HG03103 (cell line): ENCODE measurements around the gene SOX6.

Experiments used
- ATAC-seq: cut with Tn5 transposase; IDR thresholded peaks from one replicate; pipeline ENCODE4 v1.9.1; 2021; ENCODE audit warnings: low read depth; ENCODE audit not compliant: unreplicated experiment

SOX6 gene

DNA sequence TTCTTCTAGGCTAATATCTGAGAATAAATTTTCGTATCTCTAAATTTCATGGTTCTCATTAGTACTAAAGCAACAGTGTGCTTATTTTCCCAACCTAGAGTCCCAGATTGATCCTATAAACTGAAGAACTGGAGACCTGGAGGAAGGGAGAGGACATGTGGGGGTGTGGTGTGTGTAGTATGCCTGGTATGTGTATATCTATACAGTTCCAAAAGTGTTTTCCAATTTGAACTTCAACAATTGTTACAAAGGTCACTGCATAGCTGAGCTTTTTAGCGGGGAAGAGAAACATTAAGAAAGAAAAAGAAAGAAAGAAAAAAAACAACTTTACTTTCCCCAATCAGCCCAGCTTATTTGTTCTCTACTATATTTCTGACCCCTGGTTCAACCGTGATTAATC is 152.1 kb downstream of the SOX6 start:
- ATAC-seq = no peak

DNA sequence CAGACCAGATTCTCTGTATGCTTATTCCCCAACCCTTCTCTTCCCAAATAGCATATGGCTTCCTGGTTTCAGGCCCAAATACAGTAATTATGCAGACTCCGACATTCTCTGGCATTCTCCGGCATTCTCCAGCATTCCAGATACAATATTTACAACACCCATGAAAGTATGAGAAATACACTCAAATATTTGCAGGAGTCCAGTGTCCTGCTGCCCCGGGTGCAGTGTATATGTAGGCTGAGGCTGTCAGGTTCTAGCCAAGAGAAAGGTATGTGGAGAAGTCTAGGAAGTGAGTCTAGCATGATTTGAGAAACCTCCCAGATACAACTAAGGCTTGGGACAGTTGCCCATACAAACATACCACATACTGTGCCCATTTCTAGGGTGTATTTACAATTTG is 160.7 kb downstream of the SOX6 start:
- ATAC-seq = no peak

DNA sequence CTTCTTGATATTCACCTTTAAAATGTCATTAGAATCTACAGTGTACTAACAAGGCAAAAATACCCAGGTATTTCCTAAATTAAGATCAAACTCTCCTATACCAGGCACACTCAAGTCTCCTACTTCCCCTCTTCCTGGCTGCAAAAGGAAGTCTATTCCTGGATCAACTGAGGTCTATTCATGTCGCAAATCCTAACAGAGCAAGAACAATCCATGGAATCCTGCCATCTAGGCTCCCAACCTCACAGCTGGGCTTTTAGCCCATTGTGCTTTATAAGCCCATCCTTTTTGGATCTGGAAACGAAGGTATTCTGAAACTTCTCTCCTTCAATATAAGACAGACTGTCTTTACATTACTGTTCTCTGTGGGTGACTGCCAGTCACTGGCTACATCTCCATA is 161.8 kb downstream of the SOX6 start:
- ATAC-seq = no peak

DNA sequence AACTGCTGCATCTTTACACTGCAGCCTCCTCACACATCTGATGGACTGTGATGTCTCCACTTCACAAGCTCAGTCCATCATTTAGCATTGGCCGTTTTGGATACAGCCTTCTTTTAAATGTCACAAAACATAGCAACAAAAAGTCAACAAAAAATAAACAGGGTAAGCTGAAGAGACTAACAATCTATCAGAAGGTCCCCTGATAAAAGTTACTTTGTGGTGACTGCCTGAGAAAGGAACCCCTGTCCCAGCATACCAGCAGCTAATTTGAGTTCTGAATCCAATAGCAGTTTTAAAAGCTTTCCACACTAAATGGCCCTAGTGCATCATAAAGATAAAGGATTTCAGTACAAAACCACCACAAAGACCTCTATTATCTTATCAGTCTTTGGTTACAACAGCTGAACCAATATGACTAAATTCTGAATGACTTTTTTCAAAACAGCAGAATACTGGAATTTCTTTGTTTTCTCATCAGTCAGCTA is 162.4 kb downstream of the SOX6 start:
- no peak for ATAC-seq

DNA sequence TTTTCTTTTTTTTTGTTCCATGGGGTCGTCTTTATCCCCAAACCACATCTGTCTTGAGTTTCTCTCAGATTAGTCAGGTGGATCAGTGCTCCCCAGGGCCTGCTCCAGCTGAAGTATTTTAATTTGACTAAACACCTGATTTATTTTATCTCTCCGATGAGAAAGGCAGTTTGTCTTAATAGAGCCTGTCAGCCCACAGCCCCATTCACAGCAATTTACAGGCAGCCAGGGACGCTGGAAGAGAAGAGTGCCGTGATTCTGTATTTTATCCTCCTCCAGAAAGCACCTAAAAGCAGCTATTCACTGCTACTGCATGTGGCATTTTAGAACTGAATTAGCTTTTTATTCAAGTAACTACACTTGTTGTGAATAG is 164.5 kb downstream of the SOX6 start:
- no peak for ATAC-seq

DNA sequence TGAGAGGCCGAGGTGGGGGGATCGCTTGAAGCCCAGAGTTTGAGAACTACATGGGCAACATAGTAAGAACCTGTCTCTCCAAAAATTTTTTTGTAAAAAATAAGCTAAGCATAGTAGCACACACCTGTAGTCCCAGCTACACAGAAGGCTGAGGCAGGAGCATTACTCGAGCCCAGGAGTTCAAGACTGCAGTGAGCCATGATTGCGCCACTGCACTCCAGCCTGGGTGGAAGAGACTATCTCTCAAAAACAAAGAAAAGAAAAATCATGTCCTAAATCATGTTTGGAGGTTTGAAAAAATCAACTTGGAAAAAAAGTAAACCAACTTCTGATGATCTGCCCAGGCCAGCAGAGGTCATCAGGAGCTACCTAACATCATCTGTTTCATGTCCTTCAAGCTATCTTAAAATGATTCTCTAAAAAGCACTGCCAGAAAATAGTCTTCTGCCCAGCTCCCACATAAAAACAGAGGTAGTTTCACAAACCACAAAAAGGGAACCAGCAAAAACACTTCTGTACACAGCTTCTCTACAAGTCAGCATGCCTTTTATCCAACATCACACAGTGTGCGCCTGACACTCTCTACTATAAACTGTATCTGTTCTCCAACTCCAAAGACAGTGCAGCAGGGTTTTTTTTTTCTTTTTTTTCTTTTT is 165.0 kb downstream of the SOX6 start:
- no peak for ATAC-seq

DNA sequence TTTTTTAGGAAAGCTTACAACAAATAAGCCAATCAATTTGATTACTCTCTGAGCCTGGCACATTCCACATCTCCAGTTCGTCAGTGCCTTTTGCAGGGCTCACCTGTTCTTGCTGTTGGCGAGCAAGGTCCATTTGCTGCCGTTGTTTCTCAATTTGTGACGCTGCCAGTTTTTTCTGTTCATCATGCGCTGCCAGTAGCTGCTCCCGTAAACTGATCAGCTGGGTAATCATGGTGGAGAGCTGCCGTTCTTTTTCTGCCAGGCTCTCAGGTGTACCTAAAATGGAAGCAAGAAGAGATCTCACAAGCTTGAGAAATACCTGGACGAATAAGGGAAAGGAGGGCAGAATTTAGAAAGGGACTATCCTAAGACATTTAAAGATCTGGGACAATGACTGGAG is 169.7 kb downstream of the SOX6 start:
- ATAC-seq = no peak

DNA sequence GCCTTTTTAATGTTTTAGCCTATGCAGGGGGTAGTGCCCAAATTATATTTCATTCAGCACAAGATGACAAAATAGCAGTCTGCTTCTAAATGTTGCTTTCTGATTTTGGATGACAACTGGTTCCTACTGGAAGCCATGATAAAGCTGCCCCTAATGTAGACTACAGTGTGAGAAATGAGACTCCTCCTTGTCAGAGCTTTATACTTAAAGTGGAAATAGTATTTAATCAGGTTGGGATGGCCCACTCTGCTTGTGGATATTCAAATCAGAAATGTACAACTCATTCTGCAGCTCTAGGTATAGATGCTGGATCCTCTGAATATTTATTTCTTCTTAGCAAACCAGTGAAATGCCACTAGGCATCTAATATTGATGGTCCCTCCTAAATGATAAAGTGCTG is 171.3 kb downstream of the SOX6 start:
- no peak for ATAC-seq

DNA sequence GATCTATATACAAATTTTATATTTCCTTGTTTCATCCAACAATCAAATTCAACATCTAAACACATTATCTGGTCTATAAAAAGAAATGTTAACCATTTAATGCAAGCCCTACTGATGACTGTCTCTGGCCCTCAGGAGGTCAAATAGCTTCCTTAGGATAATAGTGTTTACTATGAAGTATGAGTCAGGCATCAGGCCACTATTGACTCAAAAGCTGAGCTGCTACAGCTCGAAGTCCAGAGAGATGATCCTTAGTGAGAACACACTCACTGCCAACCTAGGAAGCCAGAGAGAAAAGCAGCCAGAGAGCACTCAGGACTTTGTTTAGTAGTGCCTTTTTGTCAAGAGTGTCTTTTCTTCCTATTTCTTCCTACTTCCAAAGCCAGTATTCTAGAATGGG is 171.8 kb downstream of the SOX6 start:
- ATAC-seq = no peak

DNA sequence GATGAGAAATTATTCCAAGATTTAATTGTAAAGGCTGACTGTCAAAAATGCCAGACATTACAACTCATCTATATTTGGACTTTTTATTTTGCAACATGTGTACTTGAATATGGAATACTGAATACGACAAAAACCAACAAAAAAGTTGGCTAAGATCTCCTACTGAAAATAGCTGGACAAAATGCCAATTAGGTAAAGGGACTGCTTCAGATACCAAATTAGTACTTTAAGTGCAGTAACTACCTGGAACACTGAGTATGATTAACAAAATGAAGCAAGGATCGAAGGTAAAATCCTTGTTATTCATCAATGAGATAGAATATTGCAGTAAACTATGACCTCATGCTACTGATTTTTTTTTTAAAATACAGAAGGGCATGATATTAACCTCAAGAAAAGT is 173.8 kb downstream of the SOX6 start:
- no peak for ATAC-seq

DNA sequence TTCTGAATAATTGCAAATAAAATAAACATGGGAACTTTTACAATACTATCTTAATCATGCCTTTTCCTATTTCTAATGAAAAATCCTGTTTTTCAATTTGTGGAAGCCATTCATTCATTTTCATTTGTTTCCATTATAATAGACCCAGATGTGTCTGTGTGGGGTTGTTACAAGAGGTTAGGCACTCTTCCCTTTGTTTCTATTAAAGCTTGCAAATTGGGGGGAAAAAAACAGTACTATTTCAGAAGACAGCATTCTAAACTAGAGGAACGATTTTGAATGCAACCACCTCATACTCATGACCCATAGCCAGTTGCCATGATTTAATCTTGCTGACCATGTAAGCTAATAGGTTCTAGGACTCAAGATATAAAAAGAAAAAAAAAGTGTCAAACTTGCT is 175.5 kb downstream of the SOX6 start:
- no peak for ATAC-seq

DNA sequence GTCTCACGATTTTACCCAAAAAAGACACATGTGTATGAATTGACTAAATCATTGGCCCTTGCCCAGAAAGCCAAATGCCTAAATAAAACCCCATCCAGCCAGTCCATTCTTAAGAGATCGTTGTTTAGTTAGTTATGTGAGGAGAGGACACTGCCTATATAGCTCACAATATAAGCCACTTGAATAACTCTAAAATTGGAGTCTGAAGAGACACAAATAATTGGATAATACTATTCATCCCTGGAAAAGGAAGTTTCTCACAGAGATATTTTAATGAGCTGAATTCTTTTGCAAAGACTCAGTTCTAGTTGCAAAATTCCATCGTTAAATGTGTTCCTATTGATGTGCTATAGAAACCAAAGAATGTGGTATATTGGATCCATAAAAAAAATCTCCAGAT is 176.7 kb downstream of the SOX6 start:
- no peak for ATAC-seq

DNA sequence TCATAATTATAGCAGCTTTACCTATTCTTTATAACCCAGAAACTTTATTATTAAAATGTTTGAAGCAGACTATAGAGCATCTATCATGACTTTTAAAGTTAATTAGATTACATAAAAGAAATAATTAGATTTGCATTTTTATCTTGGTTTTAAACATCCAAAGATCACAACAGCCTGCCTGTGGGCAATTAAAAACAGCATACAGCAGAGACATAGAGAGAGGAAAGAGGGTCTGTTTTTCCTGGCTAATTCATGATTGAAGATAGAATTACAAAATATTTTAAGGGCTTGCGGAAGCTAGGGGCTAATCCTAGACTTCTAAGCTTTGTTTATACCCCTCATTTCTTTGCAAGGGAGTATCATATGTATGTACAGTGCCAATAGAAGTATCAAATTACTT is 178.1 kb downstream of the SOX6 start:
- ATAC-seq = no peak

DNA sequence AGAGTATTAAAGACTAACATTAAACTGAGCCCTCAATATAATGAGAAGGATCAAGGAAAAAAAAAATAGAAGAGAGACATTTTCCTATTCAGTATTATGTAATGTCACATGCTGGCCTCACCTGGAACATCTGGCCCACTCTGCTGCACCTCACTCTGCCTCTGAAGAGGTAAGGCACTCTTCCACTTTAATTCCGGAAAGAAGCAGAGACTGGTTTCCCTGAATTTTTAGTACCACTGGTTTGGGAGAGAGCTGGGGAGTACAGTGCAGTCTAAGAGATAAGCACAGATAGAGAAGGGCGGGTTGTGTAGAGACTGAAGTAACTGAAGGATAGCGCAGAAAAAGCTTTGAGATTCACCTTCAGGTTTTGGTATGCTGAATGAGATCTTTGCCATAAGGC is 178.7 kb downstream of the SOX6 start:
- no peak for ATAC-seq

DNA sequence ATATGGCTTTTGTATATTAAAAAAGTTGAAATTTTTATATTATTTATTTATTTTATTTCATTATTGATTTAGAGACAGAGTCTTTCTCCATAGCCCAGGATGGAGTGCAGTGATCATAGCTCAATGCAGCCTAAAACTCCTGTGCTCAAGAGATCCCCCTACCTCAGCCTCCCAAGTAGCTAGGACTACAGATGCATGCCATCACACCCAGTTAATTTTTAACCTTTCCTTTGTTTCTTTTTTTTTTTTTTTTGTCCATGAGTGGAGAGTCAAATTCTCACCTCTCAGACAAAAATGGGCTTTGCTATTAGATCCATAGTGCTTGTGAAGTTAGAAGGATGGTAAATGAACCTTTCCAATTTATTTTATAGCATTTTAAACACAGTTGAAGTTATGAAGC is 182.5 kb downstream of the SOX6 start:
- ATAC-seq = no peak

DNA sequence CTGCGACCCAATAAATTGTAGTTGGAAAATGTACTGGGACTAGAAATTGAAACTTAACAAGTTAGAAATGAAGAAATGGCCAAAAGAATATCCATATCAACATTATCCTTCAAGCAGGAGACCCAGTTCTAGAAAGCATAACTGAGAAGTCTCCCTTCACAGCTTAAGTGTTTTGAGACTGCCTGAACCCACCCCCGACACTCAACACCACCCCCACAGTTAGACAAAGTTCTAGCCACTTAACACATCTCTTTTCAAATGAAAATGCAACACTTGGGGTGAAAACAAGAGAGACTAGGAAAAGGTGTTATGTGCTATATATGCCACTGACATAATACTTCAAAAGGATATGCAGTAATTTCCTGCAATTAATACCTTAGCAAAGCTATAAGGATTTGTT is 184.5 kb downstream of the SOX6 start:
- ATAC-seq = no peak

DNA sequence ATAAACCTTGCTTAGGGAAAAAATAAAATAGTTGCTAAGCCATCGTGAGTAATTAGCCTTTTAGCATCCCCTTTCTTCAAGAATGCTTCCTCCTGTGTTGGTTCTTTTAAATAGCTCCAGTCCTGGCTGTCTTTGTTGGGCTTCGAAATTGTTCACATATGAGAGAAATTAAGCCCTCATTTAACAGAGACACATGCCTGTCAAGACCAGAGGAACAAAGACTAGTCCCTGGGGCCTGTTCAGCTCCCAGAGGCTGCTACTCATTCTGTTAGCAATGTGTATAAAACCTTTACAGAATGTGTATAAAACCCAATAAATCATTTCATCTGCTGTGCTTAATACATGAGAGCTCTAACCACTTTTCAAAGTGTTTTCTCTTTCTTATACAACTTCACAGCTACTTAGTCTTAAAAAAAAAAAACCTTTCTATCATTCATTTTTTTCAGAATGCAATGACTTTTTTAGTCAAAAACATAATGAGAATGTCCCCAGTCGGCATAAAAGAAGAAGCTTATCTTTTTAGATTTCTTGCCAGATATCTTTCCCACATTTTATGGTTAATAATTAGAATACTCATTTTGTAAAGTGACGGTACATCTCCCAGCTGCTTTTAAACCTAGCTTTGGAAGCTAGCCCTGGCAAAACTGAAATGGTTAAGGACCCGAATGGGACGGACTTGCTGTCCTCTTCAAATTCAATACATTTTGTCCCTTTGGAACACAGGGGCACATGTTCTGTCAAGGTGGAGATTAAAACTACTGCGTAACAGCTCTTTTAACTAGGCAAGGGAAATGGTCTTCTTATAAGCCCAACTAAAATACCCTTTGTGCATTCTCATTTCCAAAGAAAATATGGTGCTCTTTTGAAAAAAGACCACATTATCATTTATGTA is 186.1 kb downstream of the SOX6 start:
- no peak for ATAC-seq

DNA sequence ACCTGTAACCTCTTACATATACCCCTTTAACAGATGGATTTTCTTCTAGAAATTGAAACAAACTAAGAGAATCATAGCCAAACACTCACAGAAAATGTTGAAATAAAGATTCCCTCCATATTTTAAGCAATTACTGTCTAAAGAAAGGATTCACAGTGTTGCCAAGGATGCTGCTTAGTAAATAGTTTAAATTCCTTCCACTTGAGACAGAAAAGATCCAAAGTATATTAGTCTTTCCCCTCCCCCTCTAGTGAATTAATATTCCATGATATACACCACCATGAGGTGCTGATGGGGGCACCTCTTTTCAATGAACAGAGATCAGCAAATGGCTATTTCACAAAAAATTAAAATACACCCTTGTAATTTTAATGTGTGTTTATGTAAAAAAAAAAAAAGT is 186.8 kb downstream of the SOX6 start:
- ATAC-seq = no peak

DNA sequence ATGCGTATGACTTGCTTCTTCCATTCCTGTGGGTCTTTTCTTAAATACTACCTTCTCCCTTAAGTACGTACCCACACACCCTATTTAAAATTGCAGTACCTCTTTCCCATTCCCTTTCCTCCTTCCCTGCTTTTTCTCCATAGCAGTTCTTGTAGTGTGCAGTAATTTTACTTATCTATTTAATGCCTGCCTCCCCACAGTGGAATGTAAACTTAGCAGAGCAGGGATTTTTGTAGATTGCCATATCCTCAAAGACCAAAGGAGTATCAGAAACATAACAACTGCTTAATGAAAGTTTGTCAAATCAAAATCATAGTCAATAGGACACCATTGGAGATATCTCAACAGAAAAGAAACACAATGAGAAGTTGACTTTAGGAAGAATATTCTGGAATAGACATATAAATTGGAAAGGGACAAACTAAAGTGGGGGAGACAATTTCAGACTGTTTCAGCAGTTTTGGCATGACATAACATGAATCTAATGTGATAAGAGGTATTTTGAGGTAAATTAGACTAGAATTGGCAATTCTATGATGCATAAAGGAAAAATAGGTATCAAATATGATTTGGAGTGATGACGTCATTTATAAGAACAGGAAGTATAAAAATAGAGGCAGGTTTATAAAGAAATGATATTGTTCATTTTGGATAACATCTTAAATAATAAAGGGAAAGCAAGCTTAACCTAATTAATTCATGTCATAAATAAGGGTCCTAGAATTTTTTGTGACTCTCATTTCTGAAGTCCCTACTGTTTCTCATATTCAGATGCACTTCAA is 188.4 kb downstream of the SOX6 start:
- ATAC-seq = no peak

DNA sequence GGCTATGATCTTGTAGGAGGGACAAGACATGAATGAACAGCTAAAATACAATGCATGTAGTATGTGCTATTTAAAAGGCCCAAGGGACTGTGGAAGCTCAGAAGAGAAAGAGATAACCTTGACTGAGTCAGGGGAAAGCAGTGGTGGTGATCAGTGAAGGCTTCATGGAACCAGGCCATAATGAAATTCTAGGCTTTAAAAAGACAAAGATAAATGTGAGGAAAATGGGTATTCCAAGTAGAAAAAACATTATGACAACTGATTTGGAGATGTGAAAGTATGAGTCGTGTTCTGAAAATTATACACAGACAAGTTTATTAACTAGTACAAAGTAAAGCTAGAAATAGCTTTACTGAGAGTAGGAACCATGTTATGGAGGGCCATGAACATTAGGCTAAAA is 189.8 kb downstream of the SOX6 start:
- ATAC-seq = no peak

DNA sequence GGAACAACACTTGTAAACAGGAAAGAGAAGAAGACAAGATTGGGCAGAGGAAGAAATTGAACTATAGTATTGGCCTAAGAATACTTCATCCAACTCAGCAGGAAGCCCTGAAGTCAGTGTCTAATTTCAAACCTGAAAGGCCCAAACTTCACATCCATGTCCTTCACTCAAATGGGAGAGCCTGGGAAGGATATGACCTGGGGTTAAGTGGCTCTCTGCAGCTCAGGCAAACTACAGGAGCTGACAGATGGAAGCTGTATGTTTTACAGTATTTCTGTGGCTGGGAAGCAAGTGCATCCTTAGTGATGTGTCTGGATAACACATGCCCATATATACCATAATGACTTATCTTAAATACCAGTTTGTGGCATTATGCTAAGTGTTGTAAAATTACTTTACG is 196.2 kb downstream of the SOX6 start:
- no peak for ATAC-seq
